HG03135 (cell line): Measurements from ENCODE around the gene EXOSC5.
"Not testable (repeated sequence)": the region's sequence is repeated elsewhere in the genome, so short reads cannot be mapped to it uniquely, and the experiment has no call there.

Experiments used
- ATAC-seq: cut with Tn5 transposase; IDR thresholded peaks from one replicate; pipeline ENCODE4 v1.9.1; 2021; ENCODE audit warnings: mild to moderate bottlenecking, moderate library complexity; ENCODE audit not compliant: unreplicated experiment

Gene EXOSC5

GRCh38 chr19:41351339-41352245 lies 45.6 kb downstream of the EXOSC5 start:
- no peak for ATAC-seq

GRCh38 chr19:41350735-41351338 lies 46.3 kb downstream of the EXOSC5 start:
- no peak for ATAC-seq

GRCh38 chr19:41346916-41347315 lies 50.2 kb downstream of the EXOSC5 start:
- ATAC-seq: not testable (repeated sequence)

GRCh38 chr19:41344162-41344561 lies 53.0 kb downstream of the EXOSC5 start:
- no peak for ATAC-seq

- no peak for ATAC-seq
Measured at GRCh38 chr19:41341669-41342490, 55.3 kb downstream of the EXOSC5 start.

GRCh38 chr19:41339936-41340335 lies 57.2 kb downstream of the EXOSC5 start:
- ATAC-seq: no peak
